DND-41 (cell line): ENCODE data around the gene GOT1.

Experiments
- ATAC-seq: fragments of 200-7000 bp; cut with Tn5 transposase; 3 replicates; pipeline ENCODE4 v1.9.1; 2021; ENCODE audit warnings: low read depth; ENCODE audit not compliant: insufficient read depth
- DNase-seq: peaks from one replicate; pipeline ENCODE4 v3.0.0-alpha.2; 2020
- H2AFZ ChIP-seq: 2 replicates; pipeline ENCODE4 v1.6.0; 2012; ENCODE audit warnings: low read depth, low read length
- H3K27ac ChIP-seq: 2 replicates; pipeline ENCODE4 v1.5.1; 2012; ENCODE audit warnings: low read length, inconsistent platforms
- H3K27me3 ChIP-seq: fragments of 200-600 bp; sonication (generic); 2 replicates; pipeline ENCODE4 v1.6.0; 2012; ENCODE audit warnings: low read length, mild to moderate bottlenecking, inconsistent platforms; ENCODE audit not compliant: insufficient read depth, poor library complexity
- H3K36me3 ChIP-seq: 2 replicates; pipeline ENCODE4 v1.5.1; 2012; ENCODE audit warnings: low read length, inconsistent platforms; ENCODE audit not compliant: insufficient read depth
- H3K4me1 ChIP-seq: 2 replicates; pipeline ENCODE4 v1.5.1; 2012; ENCODE audit warnings: mild to moderate bottlenecking, low read length; ENCODE audit not compliant: insufficient read depth
- H3K4me2 ChIP-seq: 2 replicates; pipeline ENCODE4 v1.6.0; 2012; ENCODE audit warnings: mild to moderate bottlenecking, moderate library complexity, low read length, inconsistent platforms; ENCODE audit not compliant: insufficient read depth
- H3K4me3 ChIP-seq, 2 experiments: fragments of 200-600 bp in 1 of 2; shearing (Covaris generic) in 1 of 2; 2 replicates each; pipeline ENCODE4 v1.5.1; 2012 to 2016; ENCODE audit warnings: inconsistent platforms in 2 of 2, low read length in 2 of 2, mild to moderate bottlenecking in 2 of 2, low read depth in 1 of 2, moderate library complexity in 1 of 2
- H3K79me2 ChIP-seq: 2 replicates; pipeline ENCODE4 v1.6.0; 2012; ENCODE audit warnings: low read length, inconsistent platforms; ENCODE audit not compliant: insufficient read depth
- H3K9ac ChIP-seq: 2 replicates; pipeline ENCODE4 v1.6.0; 2012; ENCODE audit warnings: low read depth, mild to moderate bottlenecking, inconsistent platforms, low read length, moderate library complexity
- H3K9me3 ChIP-seq: 2 replicates; pipeline ENCODE4 v1.5.1; 2012; ENCODE audit warnings: low read length, moderate library complexity, mild to moderate bottlenecking, inconsistent platforms; ENCODE audit not compliant: insufficient read depth, severe bottlenecking
- H4K20me1 ChIP-seq: 2 replicates; pipeline ENCODE4 v1.6.0; 2012; ENCODE audit warnings: low read length; ENCODE audit not compliant: insufficient read depth
- EZH2 ChIP-seq: IDR thresholded peaks from 3 replicates; pipeline ENCODE4 v1.6.1; 2012; ENCODE audit warnings: borderline replicate concordance, low read depth, mild to moderate bottlenecking, moderate library complexity, low read length, inconsistent platforms; ENCODE audit not compliant: severe bottlenecking
- TF ChIP-seq, protein P1 (sequence below): IDR thresholded peaks from 2 replicates; pipeline ENCODE4 v1.5.1; 2012; ENCODE audit warnings: borderline replicate concordance, low read length, moderate library complexity, mild to moderate bottlenecking; ENCODE audit not compliant: poor library complexity, severe bottlenecking; ENCODE audit errors: extremely low read depth

The GOT1 gene

DNA sequence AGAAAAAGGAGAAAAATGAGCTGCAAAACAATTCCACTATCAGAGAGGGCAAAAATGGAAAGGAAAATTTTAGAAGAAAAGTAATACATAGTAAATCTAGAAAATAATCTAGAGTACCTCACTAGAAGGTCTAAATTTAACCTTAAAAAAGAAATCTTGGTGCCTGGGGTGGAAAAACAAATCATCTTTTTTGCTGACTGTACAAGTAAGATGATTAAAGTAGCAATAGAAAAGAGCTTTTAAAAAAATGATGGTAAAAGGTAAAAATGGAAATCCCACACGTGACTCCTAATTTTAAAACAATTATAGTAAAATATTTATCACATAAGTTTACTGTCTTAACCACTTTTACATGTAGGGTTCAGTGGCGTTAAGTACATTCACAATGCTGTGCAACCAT is 28.8 kb upstream of the GOT1 start:
- ATAC-seq (no peak), DNase-seq (no peak)
- H3K9me3 ChIP-seq, result no peaks in the 10 kb centered on the region
- no peak overlapping the region for H3K4me2 ChIP-seq
- no peaks in the 10 kb centered on the region for H3K36me3 ChIP-seq
- no peak overlapping the region for H2AFZ ChIP-seq
- no peaks in the 10 kb centered on the region for H4K20me1 ChIP-seq
- no peak overlapping the region for H3K4me3 ChIP-seq
- no peak for TF ChIP-seq EZH2
- TF ChIP-seq, protein P1, sequence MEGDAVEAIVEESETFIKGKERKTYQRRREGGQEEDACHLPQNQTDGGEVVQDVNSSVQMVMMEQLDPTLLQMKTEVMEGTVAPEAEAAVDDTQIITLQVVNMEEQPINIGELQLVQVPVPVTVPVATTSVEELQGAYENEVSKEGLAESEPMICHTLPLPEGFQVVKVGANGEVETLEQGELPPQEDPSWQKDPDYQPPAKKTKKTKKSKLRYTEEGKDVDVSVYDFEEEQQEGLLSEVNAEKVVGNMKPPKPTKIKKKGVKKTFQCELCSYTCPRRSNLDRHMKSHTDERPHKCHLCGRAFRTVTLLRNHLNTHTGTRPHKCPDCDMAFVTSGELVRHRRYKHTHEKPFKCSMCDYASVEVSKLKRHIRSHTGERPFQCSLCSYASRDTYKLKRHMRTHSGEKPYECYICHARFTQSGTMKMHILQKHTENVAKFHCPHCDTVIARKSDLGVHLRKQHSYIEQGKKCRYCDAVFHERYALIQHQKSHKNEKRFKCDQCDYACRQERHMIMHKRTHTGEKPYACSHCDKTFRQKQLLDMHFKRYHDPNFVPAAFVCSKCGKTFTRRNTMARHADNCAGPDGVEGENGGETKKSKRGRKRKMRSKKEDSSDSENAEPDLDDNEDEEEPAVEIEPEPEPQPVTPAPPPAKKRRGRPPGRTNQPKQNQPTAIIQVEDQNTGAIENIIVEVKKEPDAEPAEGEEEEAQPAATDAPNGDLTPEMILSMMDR, result no peak
- no peaks in the 10 kb centered on the region for H3K79me2 ChIP-seq
- no peak overlapping the region for H3K27ac ChIP-seq
- H3K27me3 ChIP-seq, result peaks cover 11% of the 10 kb centered on the region
- H3K4me1 ChIP-seq, result no peaks in the 10 kb centered on the region
- H3K9ac ChIP-seq, result no peak overlapping the region

DNA sequence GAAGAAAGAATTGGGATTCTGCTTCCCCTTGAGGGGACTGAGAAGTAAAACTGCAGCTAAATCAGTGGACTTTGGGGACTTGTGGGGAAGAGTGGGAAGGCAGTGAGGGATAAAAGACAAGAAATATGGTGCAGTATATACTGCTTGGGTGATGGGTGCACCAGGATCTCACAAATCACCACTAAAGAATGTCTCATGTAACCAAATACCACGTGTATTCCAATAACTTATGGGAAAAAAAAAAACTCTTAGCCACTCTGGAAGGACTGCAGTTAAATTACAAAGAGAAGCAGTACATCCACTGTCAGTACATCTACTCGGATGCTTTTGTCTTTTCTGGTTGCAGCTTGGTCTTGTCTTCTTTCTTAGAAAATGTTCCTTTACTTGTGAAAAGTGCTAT is 27.4 kb upstream of the GOT1 start:
- Histone ChIP-seq H3K9ac (no peak overlapping the region), H3K4me1 (no peaks in the 10 kb centered on the region), H3K4me3 (no peak overlapping the region), H4K20me1 (no peaks in the 10 kb centered on the region), H3K9me3 (no peaks in the 10 kb centered on the region), H3K4me2 (no peak overlapping the region), H3K79me2 (no peaks in the 10 kb centered on the region), H2AFZ (no peak overlapping the region), H3K36me3 (no peaks in the 10 kb centered on the region), H3K27ac (no peak overlapping the region), H3K27me3 (peaks cover 14% of the 10 kb centered on the region)
- ATAC-seq (no peak), DNase-seq (no peak)
- TF ChIP-seq, protein P1, result no peak
- TF ChIP-seq EZH2, result no peak

DNA sequence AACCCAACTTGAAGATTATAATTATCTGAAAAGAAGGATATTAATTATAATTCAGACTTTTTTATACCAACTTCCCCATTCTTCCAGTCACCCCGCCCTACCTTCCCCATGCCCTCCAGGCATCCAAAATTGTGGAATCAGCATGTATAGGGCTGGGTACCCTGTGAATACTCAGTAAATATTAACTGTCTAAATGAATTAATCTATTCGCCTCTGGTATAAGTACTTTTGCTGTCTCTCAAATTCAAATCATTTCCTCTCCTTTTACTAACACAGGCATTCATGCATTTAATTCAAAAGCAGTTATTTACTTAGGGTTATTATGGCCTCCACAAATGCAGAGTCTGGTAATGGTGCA is 26.5 kb upstream of the GOT1 start:
- no peak overlapping the region for H3K4me3 ChIP-seq

More for the DNA sequence above, 26.5 kb upstream of the GOT1 start:
- Histone ChIP-seq H3K9me3 (no peaks in the 10 kb centered on the region), H4K20me1 (no peaks in the 10 kb centered on the region), H3K4me1 (no peaks in the 10 kb centered on the region), H2AFZ (no peak overlapping the region), H3K79me2 (no peaks in the 10 kb centered on the region), H3K27me3 (peaks cover 11% of the 10 kb centered on the region), H3K9ac (no peak overlapping the region), H3K4me2 (no peak overlapping the region), H3K36me3 (no peaks in the 10 kb centered on the region), H3K27ac (no peak overlapping the region)
- ATAC-seq (no peak), DNase-seq (no peak)
- TF ChIP-seq EZH2, result no peak
- TF ChIP-seq, protein P1, result no peak
